K562 (cell line): Measurements from ENCODE around the gene TLR5. TPM values are rescaled to one million over a fixed set of nuclear protein-coding genes. Genes with fewer than 3 reads are reported as not detected.

ENCODE experiments used
- ESRRA ChIP-seq: fragments of 450-650 bp; IDR thresholded peaks from 2 replicates; pipeline ENCODE4 v1.6.1; 2014; ENCODE audit warnings: low read depth, mild to moderate bottlenecking, moderate library complexity, borderline replicate concordance
- HNRNPL ChIP-seq: fragments of 200-400 bp; formaldehyde crosslinking; IDR thresholded peaks from 2 replicates; pipeline ENCODE4 v1.6.1; 2017; ENCODE audit warnings: low read depth, mild to moderate bottlenecking, low read length
- HNRNPUL1 ChIP-seq: fragments of 200-400 bp; formaldehyde crosslinking; IDR thresholded peaks from 2 replicates; pipeline ENCODE4 v1.6.1; 2017; ENCODE audit warnings: low read length
- ILK ChIP-seq: fragments of 450-650 bp; IDR thresholded peaks from 2 replicates; pipeline ENCODE4 v1.6.1; 2016; ENCODE audit warnings: missing genetic modification characterization, low read depth, mild to moderate bottlenecking, missing compliant biosample characterization, moderate library complexity, borderline replicate concordance
- MYC ChIP-seq, 2 experiments: fragments of 250-450 bp in 1 of 2; sonication (Bioruptor Pico) in 1 of 2; IDR thresholded peaks; 2 replicates each; pipeline versions ENCODE4 v1.5.1 to v1.6.1; 2012 to 2021; ENCODE audit warnings: low read depth in 2 of 2, borderline replicate concordance in 1 of 2, improper control_type of control experiment in 1 of 2, low read length in 1 of 2, mild to moderate bottlenecking in 1 of 2, moderate library complexity in 1 of 2
- PHB ChIP-seq: fragments of 250-450 bp; sonication (Bioruptor Pico); IDR thresholded peaks from 2 replicates; pipeline ENCODE4 v1.5.0; 2021
- SMAD1 ChIP-seq: fragments of 150-350 bp; IDR thresholded peaks from 2 replicates; pipeline ENCODE4 v1.6.1; 2014; ENCODE audit warnings: low read length, low read depth; ENCODE audit not compliant: partially characterized antibody
- SPI1 ChIP-seq: IDR thresholded peaks from 2 replicates; pipeline ENCODE4 v1.6.1; 2011; ENCODE audit warnings: low read depth, low read length, control low read depth, borderline replicate concordance
- polyA plus RNA-seq, 8 experiments: library from polyadenylated mRNA; depleted of rRNA in 4 of 8; stranded (reverse) in 5 of 8; unstranded in 3 of 8; fragments of >200 nt; fragmentation: Nextera tagmentation in 2 of 8; fragmentation: Illumina TruSeq in 1 of 8; extraction: Ambion mirVana in 2 of 8; extraction: Trizol in 1 of 8; gene quantifications; 2 replicates each; pipeline versions ENCODE4 v1.2.1 to v1.2.3, GENCODE V29; 2011 to 2014; ENCODE audit warnings: inconsistent platforms in 1 of 8, missing spikeins in 1 of 8
- total RNA-seq, 7 experiments: library from RNA; depleted of rRNA in 6 of 7; stranded (reverse); fragments of >200 nt in 6 of 7; fragmentation: Illumina TruSeq in 2 of 7; extraction: Trizol in 2 of 7; gene quantifications; 2 replicates each; pipeline versions ENCODE4 v1.2.1 to v1.2.3, GENCODE V29; 2011 to 2021; ENCODE audit warnings: low replicate concordance in 1 of 7
- TF ChIP-seq, protein P1 (sequence below): sonication (generic); formaldehyde crosslinking; IDR thresholded peaks from 2 replicates; pipeline ENCODE4 v1.8.0; 2023; ENCODE audit warnings: missing genetic modification reagents, mild to moderate bottlenecking, borderline replicate concordance
- TF ChIP-seq, protein P2 (sequence below): IDR thresholded peaks from 2 replicates; pipeline ENCODE4 v1.6.1; 2011; ENCODE audit warnings: borderline replicate concordance, low read depth, mild to moderate bottlenecking, moderate library complexity, low read length; ENCODE audit not compliant: insufficient read depth, poor library complexity, severe bottlenecking

TLR5 gene
- total and polyA plus RNA-seq, 9 of the 15 experiments (the other 6 are each of a cell fraction or from before 2014, with no cell fraction given): 0.93 to 7.4 (median 1.9) TPM

DNA sequence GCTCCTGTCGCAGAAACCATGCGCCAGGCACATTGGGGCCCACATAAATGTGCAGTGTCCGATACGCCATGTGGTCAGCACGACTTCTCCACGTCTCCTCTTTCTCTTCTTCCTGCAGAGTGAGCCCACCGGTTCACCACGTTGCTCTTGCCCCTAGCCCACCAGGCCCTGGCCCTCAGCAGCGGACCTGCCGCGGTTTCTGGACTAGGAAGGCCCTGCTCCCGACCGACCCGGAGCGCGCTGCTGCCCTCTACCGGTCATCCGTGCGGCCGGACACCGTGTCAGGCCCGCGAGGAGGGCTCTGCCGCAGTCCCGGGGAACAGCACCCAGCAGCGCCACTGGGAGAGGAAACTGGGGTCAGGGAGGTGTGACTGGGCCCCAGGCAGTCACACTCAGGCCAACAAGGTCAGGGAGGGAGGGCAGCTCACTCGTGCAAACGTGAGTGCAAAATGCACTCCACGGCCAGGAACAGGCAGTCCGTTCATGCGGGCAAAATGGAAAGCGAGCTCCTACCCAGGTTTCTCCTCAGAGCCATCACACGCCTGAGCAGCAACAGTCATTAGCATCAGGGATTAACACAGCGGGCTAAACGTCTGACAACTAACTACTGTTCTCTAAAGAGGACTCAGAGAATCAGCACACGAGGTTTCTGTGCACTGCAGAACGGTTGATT lies 13.7 kb downstream of the TLR5 start (continued):
- TF ChIP-seq, protein P1, sequence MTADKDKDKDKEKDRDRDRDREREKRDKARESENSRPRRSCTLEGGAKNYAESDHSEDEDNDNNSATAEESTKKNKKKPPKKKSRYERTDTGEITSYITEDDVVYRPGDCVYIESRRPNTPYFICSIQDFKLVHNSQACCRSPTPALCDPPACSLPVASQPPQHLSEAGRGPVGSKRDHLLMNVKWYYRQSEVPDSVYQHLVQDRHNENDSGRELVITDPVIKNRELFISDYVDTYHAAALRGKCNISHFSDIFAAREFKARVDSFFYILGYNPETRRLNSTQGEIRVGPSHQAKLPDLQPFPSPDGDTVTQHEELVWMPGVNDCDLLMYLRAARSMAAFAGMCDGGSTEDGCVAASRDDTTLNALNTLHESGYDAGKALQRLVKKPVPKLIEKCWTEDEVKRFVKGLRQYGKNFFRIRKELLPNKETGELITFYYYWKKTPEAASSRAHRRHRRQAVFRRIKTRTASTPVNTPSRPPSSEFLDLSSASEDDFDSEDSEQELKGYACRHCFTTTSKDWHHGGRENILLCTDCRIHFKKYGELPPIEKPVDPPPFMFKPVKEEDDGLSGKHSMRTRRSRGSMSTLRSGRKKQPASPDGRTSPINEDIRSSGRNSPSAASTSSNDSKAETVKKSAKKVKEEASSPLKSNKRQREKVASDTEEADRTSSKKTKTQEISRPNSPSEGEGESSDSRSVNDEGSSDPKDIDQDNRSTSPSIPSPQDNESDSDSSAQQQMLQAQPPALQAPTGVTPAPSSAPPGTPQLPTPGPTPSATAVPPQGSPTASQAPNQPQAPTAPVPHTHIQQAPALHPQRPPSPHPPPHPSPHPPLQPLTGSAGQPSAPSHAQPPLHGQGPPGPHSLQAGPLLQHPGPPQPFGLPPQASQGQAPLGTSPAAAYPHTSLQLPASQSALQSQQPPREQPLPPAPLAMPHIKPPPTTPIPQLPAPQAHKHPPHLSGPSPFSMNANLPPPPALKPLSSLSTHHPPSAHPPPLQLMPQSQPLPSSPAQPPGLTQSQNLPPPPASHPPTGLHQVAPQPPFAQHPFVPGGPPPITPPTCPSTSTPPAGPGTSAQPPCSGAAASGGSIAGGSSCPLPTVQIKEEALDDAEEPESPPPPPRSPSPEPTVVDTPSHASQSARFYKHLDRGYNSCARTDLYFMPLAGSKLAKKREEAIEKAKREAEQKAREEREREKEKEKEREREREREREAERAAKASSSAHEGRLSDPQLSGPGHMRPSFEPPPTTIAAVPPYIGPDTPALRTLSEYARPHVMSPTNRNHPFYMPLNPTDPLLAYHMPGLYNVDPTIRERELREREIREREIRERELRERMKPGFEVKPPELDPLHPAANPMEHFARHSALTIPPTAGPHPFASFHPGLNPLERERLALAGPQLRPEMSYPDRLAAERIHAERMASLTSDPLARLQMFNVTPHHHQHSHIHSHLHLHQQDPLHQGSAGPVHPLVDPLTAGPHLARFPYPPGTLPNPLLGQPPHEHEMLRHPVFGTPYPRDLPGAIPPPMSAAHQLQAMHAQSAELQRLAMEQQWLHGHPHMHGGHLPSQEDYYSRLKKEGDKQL (CRISPR knock-in tag): no peak
- TF ChIP-seq HNRNPL (no peak), SMAD1 (no peak), ILK (tag) (no peak), PHB (CRISPR knock-in tag) (no peak), ESRRA (peak; percentile 64), HNRNPUL1 (no peak), SPI1 (no peak), MYC (IDR thresholded peaks at IDR 0.05; ENCODE audit: low read depth, low read length) (no peak), MYC (CRISPR knock-in tag; IDR thresholded peaks at IDR 0.05; ENCODE audit: borderline replicate concordance, low read depth) (no peak)
- TF ChIP-seq, protein P2, sequence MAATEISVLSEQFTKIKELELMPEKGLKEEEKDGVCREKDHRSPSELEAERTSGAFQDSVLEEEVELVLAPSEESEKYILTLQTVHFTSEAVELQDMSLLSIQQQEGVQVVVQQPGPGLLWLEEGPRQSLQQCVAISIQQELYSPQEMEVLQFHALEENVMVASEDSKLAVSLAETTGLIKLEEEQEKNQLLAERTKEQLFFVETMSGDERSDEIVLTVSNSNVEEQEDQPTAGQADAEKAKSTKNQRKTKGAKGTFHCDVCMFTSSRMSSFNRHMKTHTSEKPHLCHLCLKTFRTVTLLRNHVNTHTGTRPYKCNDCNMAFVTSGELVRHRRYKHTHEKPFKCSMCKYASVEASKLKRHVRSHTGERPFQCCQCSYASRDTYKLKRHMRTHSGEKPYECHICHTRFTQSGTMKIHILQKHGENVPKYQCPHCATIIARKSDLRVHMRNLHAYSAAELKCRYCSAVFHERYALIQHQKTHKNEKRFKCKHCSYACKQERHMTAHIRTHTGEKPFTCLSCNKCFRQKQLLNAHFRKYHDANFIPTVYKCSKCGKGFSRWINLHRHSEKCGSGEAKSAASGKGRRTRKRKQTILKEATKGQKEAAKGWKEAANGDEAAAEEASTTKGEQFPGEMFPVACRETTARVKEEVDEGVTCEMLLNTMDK: peak; percentile 56
